ENCODE results near the gene MAGEE1. TPM values are rescaled to one million over a fixed set of nuclear protein-coding genes. Genes with fewer than 3 reads are reported as not detected.

Gene MAGEE1, protein sequence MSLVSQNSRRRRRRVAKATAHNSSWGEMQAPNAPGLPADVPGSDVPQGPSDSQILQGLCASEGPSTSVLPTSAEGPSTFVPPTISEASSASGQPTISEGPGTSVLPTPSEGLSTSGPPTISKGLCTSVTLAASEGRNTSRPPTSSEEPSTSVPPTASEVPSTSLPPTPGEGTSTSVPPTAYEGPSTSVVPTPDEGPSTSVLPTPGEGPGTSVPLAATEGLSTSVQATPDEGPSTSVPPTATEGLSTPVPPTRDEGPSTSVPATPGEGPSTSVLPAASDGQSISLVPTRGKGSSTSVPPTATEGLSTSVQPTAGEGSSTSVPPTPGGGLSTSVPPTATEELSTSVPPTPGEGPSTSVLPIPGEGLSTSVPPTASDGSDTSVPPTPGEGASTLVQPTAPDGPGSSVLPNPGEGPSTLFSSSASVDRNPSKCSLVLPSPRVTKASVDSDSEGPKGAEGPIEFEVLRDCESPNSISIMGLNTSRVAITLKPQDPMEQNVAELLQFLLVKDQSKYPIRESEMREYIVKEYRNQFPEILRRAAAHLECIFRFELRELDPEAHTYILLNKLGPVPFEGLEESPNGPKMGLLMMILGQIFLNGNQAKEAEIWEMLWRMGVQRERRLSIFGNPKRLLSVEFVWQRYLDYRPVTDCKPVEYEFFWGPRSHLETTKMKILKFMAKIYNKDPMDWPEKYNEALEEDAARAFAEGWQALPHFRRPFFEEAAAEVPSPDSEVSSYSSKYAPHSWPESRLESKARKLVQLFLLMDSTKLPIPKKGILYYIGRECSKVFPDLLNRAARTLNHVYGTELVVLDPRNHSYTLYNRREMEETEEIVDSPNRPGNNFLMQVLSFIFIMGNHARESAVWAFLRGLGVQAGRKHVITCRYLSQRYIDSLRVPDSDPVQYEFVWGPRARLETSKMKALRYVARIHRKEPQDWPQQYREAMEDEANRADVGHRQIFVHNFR
- polyA plus RNA-seq (2013, experiment 1 of 2) = 4.0 TPM
- polyA plus RNA-seq (2013, experiment 2 of 2) = 3.9 TPM

DNA sequence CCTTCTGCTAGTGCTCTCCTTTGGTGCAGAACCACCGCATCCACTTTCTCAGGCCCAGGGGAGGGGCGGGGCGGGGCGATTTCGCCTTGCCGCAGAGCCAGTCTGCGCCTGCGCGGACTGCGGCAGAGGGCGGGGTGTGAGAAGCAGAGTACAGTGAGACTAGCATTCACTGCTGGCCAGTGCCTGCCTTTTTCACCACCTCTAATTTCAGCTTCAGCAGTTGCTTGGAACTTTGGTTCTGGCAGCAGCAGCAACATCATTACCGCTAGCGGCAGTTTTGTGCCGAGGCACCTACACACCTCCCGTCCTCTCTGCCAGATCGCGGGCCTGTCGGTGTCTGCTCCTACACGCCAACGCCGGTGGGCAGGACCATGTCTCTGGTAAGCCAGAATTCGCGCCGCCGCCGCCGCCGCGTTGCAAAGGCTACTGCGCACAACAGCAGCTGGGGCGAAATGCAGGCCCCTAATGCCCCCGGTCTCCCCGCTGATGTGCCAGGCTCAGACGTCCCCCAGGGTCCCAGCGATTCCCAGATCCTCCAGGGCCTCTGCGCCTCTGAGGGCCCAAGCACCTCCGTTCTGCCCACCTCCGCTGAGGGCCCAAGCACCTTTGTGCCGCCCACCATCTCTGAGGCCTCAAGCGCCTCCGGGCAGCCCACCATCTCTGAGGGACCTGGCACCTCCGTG lies at the start of gene MAGEE1:
MAGEE1 (plus strand) TSS at position 151 of the 683 bp plus-strand sequence; CDS start at position 372, 221 bp downstream.
- Histone ChIP-seq H3K4ac (ENCODE audit: low read depth, low read length) (no peak within 1 kb of the TSS), H2BK120ac (ENCODE audit: low read depth, low read length) (no peak within 1 kb of the TSS), H4K8ac (ENCODE audit: low read depth, low read length) (no peak within 1 kb of the TSS), H3K79me1 (ENCODE audit: low read length) (no peaks in the 10 kb centered on the region), H3K36me3 (ENCODE audit: control insufficient read depth, insufficient read depth, low read length) (no peaks in the 10 kb centered on the region), H3K9ac (ENCODE audit: low read length) (peak within 1 kb of the TSS; percentile 72), H3K4me1 (ENCODE audit: control insufficient read depth, low read depth, low read length) (no peaks in the 10 kb centered on the region), H2BK5ac (ENCODE audit: low read length) (no peak within 1 kb of the TSS), H3K4me2 (ENCODE audit: low read length) (peak within 1 kb of the TSS; percentile 50), H2AK5ac (ENCODE audit: low read length) (no peak within 1 kb of the TSS), H3K4me3 (ENCODE audit: low read length) (peak within 1 kb of the TSS; percentile 62), H3K79me2 (ENCODE audit: control insufficient read depth, insufficient read depth, low read length) (no peaks in the 10 kb centered on the region), H3K27ac (ENCODE audit: low read depth, low read length) (no peak within 1 kb of the TSS), H3K18ac (ENCODE audit: low read length) (no peak within 1 kb of the TSS), H4K5ac (ENCODE audit: low read length) (no peak within 1 kb of the TSS), H3K23ac (ENCODE audit: low read length) (peak within 1 kb of the TSS; percentile 66), H3K56ac (ENCODE audit: low read length) (peak within 1 kb of the TSS; percentile 90), H3K27me3 (ENCODE audit: insufficient read depth, low read length, poor library complexity) (no peaks in the 10 kb centered on the region), H2BK15ac (replicated peaks; ENCODE audit: low read depth) (no peak within 1 kb of the TSS)
- no CpG with 5 or more reads among the region's 42 CpGs for WGBS (ENCODE audit: extremely low coverage, insufficient coverage, low lambda C conversion rate)
- DNase-seq = peak; percentile 79

DNA sequence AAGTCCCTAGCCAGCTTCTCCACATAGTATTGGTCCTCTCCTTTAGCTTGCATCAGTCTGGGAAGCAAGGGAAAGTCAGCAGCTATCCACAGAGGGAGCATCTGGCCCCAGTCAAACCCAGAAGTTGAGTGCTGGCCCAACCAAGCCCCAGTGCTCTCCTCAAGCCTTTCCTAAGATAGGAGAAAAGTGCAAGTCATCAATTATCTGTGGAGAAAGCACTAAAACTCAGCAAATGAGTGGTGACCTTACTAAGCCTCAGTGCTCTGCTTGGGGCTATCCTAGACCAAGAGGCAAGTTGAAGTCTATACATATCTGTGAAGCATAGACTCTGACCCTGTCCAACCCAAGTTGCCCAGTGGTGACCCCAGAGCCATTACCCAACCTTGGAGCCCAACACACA lies 28.5 kb upstream of the MAGEE1 start:
- Histone ChIP-seq H2BK15ac (replicated peaks; ENCODE audit: low read depth) (no peak overlapping the region), H2BK120ac (ENCODE audit: low read depth, low read length) (no peak overlapping the region), H3K79me2 (ENCODE audit: control insufficient read depth, insufficient read depth, low read length) (no peaks in the 10 kb centered on the region), H3K27me3 (ENCODE audit: insufficient read depth, low read length, poor library complexity) (no peaks in the 10 kb centered on the region), H3K4me2 (ENCODE audit: low read length) (no peak overlapping the region), H3K23ac (ENCODE audit: low read length) (no peak overlapping the region), H3K27ac (ENCODE audit: low read depth, low read length) (no peak overlapping the region), H3K79me1 (ENCODE audit: low read length) (no peaks in the 10 kb centered on the region), H3K4ac (ENCODE audit: low read depth, low read length) (no peak overlapping the region), H3K9ac (ENCODE audit: low read length) (no peak overlapping the region), H3K56ac (ENCODE audit: low read length) (no peak overlapping the region), H2AK5ac (ENCODE audit: low read length) (no peak overlapping the region), H3K18ac (ENCODE audit: low read length) (no peak overlapping the region), H3K4me3 (ENCODE audit: low read length) (no peak overlapping the region), H2BK5ac (ENCODE audit: low read length) (no peak overlapping the region), H3K36me3 (ENCODE audit: control insufficient read depth, insufficient read depth, low read length) (no peaks in the 10 kb centered on the region), H4K8ac (ENCODE audit: low read depth, low read length) (no peak overlapping the region), H3K4me1 (ENCODE audit: control insufficient read depth, low read depth, low read length) (no peaks in the 10 kb centered on the region), H4K5ac (ENCODE audit: low read length) (no peak overlapping the region)
- DNase-seq = no peak

DNA sequence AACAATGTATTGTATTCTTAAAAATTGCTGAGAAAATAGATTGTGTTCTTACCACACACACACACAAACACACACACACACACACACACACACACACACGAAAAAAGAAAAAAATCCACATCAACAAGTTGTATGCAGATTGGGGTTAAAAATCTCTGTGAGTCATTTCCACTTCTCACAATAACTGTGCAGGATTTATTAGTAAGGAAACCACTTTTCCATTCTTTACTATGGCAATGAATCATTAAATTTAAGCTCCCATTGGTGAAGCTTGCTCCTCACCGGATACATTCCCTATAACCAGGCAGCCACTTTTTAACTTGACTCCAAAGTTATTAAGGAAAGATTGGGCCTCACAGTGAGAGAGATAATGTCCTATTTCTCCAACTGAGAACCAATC lies 19.7 kb upstream of the MAGEE1 start:
- DNase-seq = no peak
- no peak overlapping the region for H3K56ac ChIP-seq (ENCODE audit: low read length)
- no peak overlapping the region for H3K4me2 ChIP-seq (ENCODE audit: low read length)
- no peaks in the 10 kb centered on the region for H3K4me1 ChIP-seq (ENCODE audit: control insufficient read depth, low read depth, low read length)
- H4K8ac ChIP-seq (ENCODE audit: low read depth, low read length) = no peak overlapping the region
- H3K79me1 ChIP-seq (ENCODE audit: low read length) = no peaks in the 10 kb centered on the region
- H3K4ac ChIP-seq (ENCODE audit: low read depth, low read length) = no peak overlapping the region
- no peak overlapping the region for H4K5ac ChIP-seq (ENCODE audit: low read length)
- no peak overlapping the region for H3K9ac ChIP-seq (ENCODE audit: low read length)
- H3K36me3 ChIP-seq (ENCODE audit: control insufficient read depth, insufficient read depth, low read length) = no peaks in the 10 kb centered on the region
- no peak overlapping the region for H2AK5ac ChIP-seq (ENCODE audit: low read length)
- no peak overlapping the region for H2BK15ac ChIP-seq (replicated peaks; ENCODE audit: low read depth)
- H3K79me2 ChIP-seq (ENCODE audit: control insufficient read depth, insufficient read depth, low read length) = no peaks in the 10 kb centered on the region
- H3K18ac ChIP-seq (ENCODE audit: low read length) = no peak overlapping the region
- no peak overlapping the region for H2BK120ac ChIP-seq (ENCODE audit: low read depth, low read length)
- no peak overlapping the region for H3K23ac ChIP-seq (ENCODE audit: low read length)
- no CpG with 5 or more reads among the region's 2 CpGs for WGBS (ENCODE audit: extremely low coverage, insufficient coverage, low lambda C conversion rate)
- no peak overlapping the region for H3K4me3 ChIP-seq (ENCODE audit: low read length)
- no peak overlapping the region for H2BK5ac ChIP-seq (ENCODE audit: low read length)
- H3K27ac ChIP-seq (ENCODE audit: low read depth, low read length) = no peak overlapping the region
- no peaks in the 10 kb centered on the region for H3K27me3 ChIP-seq (ENCODE audit: insufficient read depth, low read length, poor library complexity)

DNA sequence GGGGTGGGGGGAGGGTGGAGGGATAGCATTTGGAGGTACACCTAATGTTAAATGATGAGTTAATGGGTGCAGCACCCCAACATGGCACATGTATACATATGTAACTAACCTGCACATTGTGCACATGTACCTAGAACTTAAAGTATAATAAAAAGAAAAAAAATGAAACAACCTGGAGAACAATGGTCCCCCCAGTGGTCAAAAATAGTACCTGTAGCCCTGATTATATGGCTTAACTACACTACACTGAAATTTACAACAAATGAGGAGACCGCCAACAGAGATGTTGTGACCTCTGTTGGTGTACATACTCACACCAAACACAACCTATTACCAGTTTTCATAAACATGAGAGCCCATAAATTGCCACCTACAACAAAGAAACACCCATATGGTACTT lies 7.3 kb upstream of the MAGEE1 start:
- Histone ChIP-seq H3K9ac (ENCODE audit: low read length) (no peak overlapping the region), H2BK120ac (ENCODE audit: low read depth, low read length) (no peak overlapping the region), H3K36me3 (ENCODE audit: control insufficient read depth, insufficient read depth, low read length) (no peaks in the 10 kb centered on the region), H3K27me3 (ENCODE audit: insufficient read depth, low read length, poor library complexity) (no peaks in the 10 kb centered on the region), H2BK15ac (replicated peaks; ENCODE audit: low read depth) (no peak overlapping the region), H4K8ac (ENCODE audit: low read depth, low read length) (no peak overlapping the region), H4K5ac (ENCODE audit: low read length) (no peak overlapping the region), H3K27ac (ENCODE audit: low read depth, low read length) (no peak overlapping the region), H3K79me1 (ENCODE audit: low read length) (no peaks in the 10 kb centered on the region), H3K4me1 (ENCODE audit: control insufficient read depth, low read depth, low read length) (no peaks in the 10 kb centered on the region), H3K4ac (ENCODE audit: low read depth, low read length) (no peak overlapping the region), H3K4me3 (ENCODE audit: low read length) (no peak overlapping the region), H3K23ac (ENCODE audit: low read length) (no peak overlapping the region), H3K4me2 (ENCODE audit: low read length) (no peak overlapping the region), H2AK5ac (ENCODE audit: low read length) (no peak overlapping the region), H2BK5ac (ENCODE audit: low read length) (no peak overlapping the region), H3K56ac (ENCODE audit: low read length) (no peak overlapping the region), H3K79me2 (ENCODE audit: control insufficient read depth, insufficient read depth, low read length) (no peaks in the 10 kb centered on the region), H3K18ac (ENCODE audit: low read length) (no peak overlapping the region)
- WGBS (ENCODE audit: extremely low coverage, insufficient coverage, low lambda C conversion rate) = no CpG with 5 or more reads among the region's 1 CpG
- no peak for DNase-seq

DNA sequence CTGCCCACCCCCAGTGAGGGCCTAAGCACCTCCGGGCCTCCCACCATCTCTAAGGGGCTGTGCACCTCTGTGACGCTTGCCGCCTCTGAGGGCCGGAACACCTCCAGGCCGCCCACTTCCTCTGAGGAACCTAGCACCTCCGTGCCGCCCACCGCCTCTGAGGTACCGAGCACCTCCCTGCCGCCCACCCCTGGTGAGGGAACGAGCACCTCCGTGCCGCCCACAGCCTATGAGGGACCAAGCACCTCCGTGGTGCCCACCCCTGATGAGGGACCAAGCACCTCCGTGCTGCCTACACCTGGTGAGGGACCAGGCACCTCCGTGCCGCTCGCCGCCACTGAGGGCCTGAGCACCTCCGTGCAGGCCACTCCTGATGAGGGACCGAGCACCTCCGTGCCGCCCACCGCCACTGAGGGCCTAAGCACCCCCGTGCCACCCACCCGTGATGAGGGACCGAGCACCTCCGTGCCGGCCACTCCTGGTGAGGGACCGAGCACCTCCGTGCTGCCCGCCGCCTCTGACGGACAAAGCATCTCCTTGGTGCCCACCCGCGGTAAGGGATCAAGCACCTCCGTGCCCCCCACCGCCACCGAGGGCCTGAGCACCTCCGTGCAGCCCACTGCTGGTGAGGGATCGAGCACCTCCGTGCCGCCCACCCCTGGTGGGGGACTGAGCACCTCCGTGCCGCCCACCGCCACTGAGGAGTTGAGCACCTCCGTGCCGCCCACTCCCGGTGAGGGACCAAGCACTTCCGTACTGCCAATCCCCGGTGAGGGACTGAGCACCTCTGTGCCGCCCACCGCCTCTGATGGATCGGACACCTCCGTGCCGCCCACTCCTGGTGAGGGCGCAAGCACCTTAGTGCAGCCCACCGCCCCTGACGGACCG lies 977 bp downstream of the MAGEE1 start:
- Histone ChIP-seq H3K27ac (ENCODE audit: low read depth, low read length) (no peak overlapping the region), H3K18ac (ENCODE audit: low read length) (no peak overlapping the region), H2BK120ac (ENCODE audit: low read depth, low read length) (no peak overlapping the region), H3K56ac (ENCODE audit: low read length) (peak overlapping the region; percentile 90), H3K36me3 (ENCODE audit: control insufficient read depth, insufficient read depth, low read length) (no peaks in the 10 kb centered on the region), H3K4me2 (ENCODE audit: low read length) (peak overlapping the region; percentile 50), H3K4ac (ENCODE audit: low read depth, low read length) (no peak overlapping the region), H3K9ac (ENCODE audit: low read length) (peak overlapping the region; percentile 72), H3K23ac (ENCODE audit: low read length) (peak overlapping the region; percentile 66), H3K79me2 (ENCODE audit: control insufficient read depth, insufficient read depth, low read length) (no peaks in the 10 kb centered on the region), H2BK15ac (replicated peaks; ENCODE audit: low read depth) (no peak overlapping the region), H3K79me1 (ENCODE audit: low read length) (no peaks in the 10 kb centered on the region), H4K5ac (ENCODE audit: low read length) (no peak overlapping the region), H3K4me3 (ENCODE audit: low read length) (peak overlapping the region; percentile 62), H2BK5ac (ENCODE audit: low read length) (no peak overlapping the region), H3K4me1 (ENCODE audit: control insufficient read depth, low read depth, low read length) (no peaks in the 10 kb centered on the region), H3K27me3 (ENCODE audit: insufficient read depth, low read length, poor library complexity) (no peaks in the 10 kb centered on the region), H2AK5ac (ENCODE audit: low read length) (no peak overlapping the region), H4K8ac (ENCODE audit: low read depth, low read length) (no peak overlapping the region)
- peak; percentile 11 for DNase-seq
- no CpG with 5 or more reads among the region's 60 CpGs for WGBS (ENCODE audit: extremely low coverage, insufficient coverage, low lambda C conversion rate)
